Right hindlimb (tissue), 1 donor: ENCODE data around the gene MBTPS1.

ENCODE experiments used
- DNase-seq: peaks from one replicate; pipeline ENCODE4 v3.0.0-alpha.2; 2018

The MBTPS1 gene

GRCh38 chr16:84116720-84117493 lies at the start of gene MBTPS1:
MBTPS1 (minus strand) TSS chr16:84116942; CDS start chr16:84101783, 15,159 bp downstream.
- DNase-seq, result peak; percentile 98

- DNase-seq, result no peak
These were observed 49.0 kb upstream of the MBTPS1 start for GRCh38 chr16:84165746-84166145.

GRCh38 chr16:84161801-84162200 lies 45.1 kb upstream of the MBTPS1 start:
- no peak for DNase-seq

GRCh38 chr16:84161037-84161436 lies 44.3 kb upstream of the MBTPS1 start:
- no peak for DNase-seq

GRCh38 chr16:84159800-84160199 lies 43.1 kb upstream of the MBTPS1 start:
- DNase-seq, result no peak

- no peak for DNase-seq
These were observed 42.3 kb upstream of the MBTPS1 start for GRCh38 chr16:84159007-84159406.

- no peak for DNase-seq
These were observed 39.6 kb upstream of the MBTPS1 start for GRCh38 chr16:84156342-84156784.

- no peak for DNase-seq
These were observed 39.0 kb upstream of the MBTPS1 start for GRCh38 chr16:84155771-84156170.

GRCh38 chr16:84155226-84155625 lies 38.5 kb upstream of the MBTPS1 start:
- DNase-seq, result no peak

GRCh38 chr16:84153660-84154214 lies 37.0 kb upstream of the MBTPS1 start:
- no peak for DNase-seq

GRCh38 chr16:84150926-84151325 lies 34.2 kb upstream of the MBTPS1 start:
- no peak for DNase-seq

GRCh38 chr16:84144859-84145639 lies 28.3 kb upstream of the MBTPS1 start, which contains the start of the genes DNAAF1 and HSDL1:
DNAAF1 (plus strand) TSS chr16:84145308; CDS start chr16:84145441, 133 bp downstream.
HSDL1 (minus strand) TSS chr16:84145177; CDS start chr16:84131321, 13,856 bp downstream.
- peak; percentile 94 for DNase-seq

- no peak for DNase-seq
These were observed 27.6 kb upstream of the MBTPS1 start for GRCh38 chr16:84144209-84144858.

- no peak for DNase-seq
These were observed 27.1 kb upstream of the MBTPS1 start for GRCh38 chr16:84143784-84144199.

- DNase-seq, result no peak
These were observed 26.3 kb upstream of the MBTPS1 start for GRCh38 chr16:84143081-84143480.

- no peak for DNase-seq
These were observed 24.5 kb upstream of the MBTPS1 start for GRCh38 chr16:84141143-84141670.

GRCh38 chr16:84139628-84140258 lies 23.0 kb upstream of the MBTPS1 start:
- DNase-seq, result no peak

GRCh38 chr16:84138824-84139627 lies 22.3 kb upstream of the MBTPS1 start:
- DNase-seq, result no peak

- DNase-seq, result no peak
These were observed 21.7 kb upstream of the MBTPS1 start for GRCh38 chr16:84138500-84138823.

- DNase-seq, result no peak
These were observed 21.1 kb upstream of the MBTPS1 start for GRCh38 chr16:84137769-84138357.

- no peak for DNase-seq
These were observed 20.5 kb upstream of the MBTPS1 start for GRCh38 chr16:84137287-84137686.
